NAMALWA (cell line): Measurements from ENCODE around the gene GYS1.
"Not testable (repeated sequence)": the region's sequence is repeated elsewhere in the genome, so short reads cannot be mapped to it uniquely, and the experiment has no call there.

Experiments used
- DNase-seq: peaks from one replicate; pipeline ENCODE4 v3.0.0-alpha.2; 2015; ENCODE audit warnings: low spot score

GYS1 gene

DNA sequence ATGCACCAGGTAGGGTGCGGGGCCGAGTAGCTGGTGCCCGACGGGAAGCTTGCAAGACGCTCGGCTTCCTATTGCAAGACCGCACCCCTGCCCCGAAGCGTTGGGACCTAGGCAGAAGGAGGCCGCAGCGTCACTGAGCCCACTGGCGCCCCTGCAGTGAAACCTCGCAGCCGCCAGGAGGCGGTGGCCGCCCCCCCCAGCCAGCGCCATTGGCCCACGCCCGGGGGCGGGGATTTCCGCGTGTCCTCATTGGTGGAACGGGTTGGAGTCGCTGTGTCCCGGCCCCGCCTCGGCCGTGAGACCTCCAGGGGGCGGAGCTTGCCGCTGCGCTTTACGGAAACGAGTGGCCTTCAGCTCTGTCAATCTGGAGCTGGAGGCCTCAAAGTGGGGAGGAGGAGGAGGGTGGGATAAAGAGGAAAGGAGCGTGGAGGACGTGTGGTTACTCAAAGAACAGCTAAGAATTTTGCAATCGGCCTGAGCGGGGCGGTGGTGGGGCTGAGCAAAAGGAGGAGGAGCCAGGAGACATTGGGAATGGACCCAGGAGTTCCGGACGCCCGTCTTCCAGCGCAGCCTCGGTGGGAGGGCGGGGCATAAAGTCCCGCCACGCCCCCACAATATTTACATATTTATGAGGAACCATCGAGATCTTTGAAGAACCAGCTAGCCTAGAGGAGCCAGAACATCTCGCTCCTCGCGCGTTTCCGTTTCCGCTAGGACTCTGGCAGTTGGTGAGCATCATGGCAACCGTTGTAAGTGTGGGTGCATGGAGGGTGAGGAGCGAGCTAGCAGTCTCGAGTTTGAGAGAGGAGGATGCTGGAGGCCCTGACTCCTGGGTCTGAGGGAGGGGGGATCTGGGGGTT lies at the start of gene GYS1, which contains the start of gene RUVBL2:
GYS1 (minus strand) TSS at position 135 of the 860 bp plus-strand sequence. CDS start 197 bp downstream, outside the sequence.
RUVBL2 (plus strand) TSS at position 713 of the 860 bp plus-strand sequence; CDS start at position 738, 25 bp downstream.
- peak; percentile 99 for DNase-seq

DNA sequence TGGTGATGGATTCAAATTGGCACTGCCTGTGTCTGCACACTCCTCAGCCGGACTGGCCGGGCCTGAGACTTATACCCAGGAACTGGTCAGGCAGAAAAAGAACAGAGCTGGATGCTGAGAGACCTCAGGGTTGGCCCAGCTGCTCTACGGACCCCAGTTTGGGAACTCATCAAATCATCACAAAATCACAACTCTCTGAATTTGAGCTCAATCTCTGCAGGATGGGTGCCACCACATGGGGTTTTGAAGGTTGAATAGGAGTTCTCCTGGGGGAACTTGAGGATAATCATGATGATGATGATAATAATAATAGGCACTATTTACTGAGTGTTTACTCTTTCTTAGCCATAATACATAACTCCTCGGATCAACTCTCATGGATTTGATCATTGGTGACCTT lies 49.6 kb upstream of the GYS1 start:
- DNase-seq = not testable (repeated sequence)

DNA sequence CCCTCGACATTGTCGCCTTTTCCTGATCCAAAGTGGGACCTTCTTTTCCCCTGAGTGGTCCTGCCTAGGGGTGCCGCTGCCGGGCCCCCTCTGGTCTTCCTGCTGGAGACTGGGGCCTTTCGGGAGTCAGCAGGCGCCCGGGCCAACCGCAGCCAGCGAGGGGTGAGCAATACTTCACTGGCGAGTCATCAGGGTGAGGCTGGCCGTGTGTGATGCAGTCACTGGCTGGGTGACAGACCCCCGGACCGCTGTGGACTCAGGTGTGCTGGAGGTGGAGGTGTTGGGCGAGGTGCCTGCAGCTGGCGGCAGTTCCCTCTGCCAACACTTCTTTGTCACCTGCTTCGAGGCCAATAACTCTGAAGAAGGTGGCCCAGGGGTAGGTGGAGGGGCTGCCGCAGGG lies 49.1 kb upstream of the GYS1 start:
- DNase-seq = no peak

DNA sequence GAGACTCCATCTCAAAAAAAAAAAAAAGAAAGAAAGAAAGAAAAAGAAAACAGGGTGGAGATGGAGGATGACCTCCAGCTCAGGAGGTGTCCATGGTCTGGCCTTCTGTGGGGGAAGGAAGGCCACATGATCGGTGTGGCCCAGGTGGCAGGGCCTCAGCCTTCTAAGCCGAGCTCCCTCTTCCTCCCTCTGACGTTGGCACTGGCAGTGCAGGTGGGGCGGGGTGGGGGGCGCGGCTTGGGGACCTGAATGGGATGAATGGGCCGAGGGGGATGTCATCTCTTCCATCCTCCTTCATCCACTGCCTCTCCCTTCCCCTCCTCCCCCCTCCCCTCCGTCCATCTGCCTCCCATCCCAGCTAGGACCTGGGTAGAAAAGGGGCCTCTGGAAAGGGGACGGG lies 46.6 kb upstream of the GYS1 start:
- DNase-seq = not testable (repeated sequence)

DNA sequence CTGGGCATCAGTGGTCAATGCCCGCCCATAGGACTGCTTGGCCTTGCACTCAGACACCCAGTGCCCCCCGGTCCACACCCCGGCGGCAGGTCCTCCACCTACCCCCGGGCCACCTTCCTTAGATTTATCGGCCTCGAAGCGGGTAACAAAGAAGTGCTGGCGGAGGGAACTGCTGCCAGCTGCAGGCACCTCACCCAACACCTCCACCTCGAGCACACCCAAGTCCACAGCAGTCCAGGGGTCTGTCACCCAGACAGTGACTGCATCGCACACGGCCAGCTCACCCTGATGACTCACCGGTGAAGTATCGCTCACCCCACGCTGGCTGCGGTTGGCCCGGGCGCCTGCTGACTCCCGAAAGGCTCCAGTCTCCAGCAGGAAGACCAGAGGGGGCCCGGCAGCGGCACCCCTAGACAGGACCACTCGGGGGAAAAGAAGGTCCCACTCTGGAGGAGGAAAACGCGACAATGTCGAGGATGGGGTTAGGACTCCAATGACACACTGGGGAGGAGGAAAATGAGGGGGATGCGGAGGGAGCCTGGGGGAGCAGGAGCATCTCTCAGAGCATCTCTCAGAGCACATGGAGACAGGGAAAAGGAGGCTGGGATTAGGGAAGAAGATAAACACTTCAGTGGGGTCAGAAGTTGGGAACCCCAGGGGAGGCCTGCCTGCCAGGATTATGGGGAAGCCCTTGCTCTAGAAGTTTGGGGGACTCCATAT lies 45.6 kb upstream of the GYS1 start:
- DNase-seq = not testable (repeated sequence)

DNA sequence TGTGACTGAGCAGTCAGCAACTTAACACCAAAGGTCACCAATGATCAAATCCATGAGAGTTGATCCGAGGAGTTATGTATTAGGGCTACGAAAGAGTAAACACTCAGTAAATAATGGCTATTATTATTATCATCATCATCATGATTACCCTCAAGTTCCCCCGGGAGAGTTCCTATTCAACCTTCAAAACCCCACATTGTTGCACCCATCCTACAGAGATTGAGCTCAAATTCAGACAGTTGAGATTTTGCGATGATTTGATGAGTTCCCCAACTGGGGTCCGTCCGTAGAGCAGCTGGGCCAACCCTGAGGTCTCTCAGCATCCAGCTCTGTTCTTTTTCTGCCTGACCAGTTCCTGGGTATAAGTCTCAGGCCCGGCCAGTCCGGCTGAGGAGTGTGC lies 45.0 kb upstream of the GYS1 start:
- not testable (repeated sequence) for DNase-seq

DNA sequence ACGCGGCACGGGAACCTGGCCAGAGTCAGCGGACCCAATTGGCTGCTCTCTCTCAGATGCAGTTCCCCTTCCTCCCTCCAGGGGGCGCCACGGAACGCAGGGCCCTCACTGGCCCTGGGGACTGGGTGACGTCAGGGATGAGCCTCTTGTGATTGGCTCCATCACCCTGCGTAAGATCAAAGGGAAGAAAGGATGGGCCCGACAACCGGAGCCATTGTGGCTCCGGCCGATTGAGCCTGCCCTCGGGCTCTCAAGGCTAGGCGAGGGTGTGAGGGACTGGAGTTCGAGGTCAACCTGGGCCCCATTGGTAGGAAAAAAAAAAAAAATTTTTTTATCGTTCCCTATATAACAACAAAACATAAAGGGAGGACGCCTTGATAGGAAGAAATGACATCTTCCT lies 43.7 kb upstream of the GYS1 start, which contains the start of gene CGB1:
CGB1 (minus strand) TSS at position 81 of the 400 bp plus-strand sequence. CDS start 184 bp downstream, outside the sequence.
- DNase-seq = peak; percentile 75

DNA sequence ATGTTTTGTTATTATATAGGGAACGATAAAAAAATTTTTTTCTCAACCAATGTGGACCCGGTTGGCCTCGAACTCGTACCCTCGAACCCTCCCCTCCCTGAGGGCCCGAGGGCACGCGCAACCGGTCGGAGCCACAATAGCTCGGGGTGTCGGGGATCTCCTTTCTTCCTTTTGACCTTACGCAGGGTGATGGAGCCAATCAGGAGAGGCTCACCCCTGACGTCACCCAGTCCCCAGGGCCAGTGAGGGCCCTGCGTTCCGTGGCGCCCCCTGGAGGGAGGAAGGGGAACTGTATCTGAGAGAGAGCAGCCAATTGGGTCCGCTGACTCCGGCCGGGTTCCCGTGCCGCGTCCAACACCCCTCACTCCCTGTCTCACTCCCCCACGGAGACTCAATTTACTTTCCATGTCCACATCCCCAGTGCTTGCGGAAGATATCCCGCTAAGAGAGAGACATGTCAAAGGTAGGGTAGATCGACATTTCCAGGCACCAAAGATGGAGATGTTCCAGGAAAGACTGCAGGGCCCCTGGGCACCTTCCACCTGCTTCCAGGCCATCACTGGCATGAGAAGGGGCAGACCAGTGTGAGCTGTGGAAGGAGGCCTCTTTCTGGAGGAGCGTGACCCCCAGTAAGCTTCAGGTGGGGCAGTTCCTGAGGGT lies 38.7 kb upstream of the GYS1 start, which contains the start of gene CGB2:
CGB2 (plus strand) TSS at position 249 of the 660 bp plus-strand sequence; CDS start at position 455, 206 bp downstream.
- DNase-seq = peak; percentile 51

DNA sequence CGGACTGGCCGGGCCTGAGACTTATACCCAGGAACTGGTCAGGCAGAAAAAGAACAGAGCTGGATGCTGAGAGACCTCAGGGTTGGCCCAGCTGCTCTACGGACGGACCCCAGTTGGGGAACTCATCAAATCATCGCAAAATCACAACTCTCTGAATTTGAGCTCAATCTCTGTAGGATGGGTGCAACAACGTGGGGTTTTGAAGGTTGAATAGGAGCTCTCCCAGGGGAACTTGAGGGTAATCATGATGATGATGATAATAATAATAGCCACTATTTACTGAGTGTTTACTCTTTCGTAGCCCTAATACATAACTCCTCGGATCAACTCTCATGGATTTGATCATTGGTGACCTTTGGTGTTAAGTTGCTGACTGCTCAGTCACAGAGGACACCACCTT lies 37.2 kb upstream of the GYS1 start:
- not testable (repeated sequence) for DNase-seq

DNA sequence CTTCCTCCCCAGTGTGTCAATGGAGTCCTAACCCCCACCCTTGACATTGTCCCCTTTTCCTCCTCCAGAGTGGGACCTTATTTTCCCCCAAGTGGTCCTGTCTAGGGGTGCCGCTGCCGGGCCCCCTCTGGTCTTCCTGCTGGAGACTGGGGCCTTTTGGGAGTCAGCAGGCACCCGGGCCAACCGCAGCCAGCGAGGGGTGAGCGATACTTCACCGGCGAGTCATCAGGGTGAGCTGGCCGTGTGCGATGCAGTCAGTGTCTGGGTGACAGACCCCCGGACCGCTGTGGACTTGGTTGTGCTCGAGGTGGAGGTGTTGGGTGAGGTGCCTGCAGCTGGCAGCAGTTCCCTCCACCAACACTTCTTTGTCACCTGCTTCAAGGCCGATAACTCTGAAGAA lies 36.6 kb upstream of the GYS1 start:
- not testable (repeated sequence) for DNase-seq

DNA sequence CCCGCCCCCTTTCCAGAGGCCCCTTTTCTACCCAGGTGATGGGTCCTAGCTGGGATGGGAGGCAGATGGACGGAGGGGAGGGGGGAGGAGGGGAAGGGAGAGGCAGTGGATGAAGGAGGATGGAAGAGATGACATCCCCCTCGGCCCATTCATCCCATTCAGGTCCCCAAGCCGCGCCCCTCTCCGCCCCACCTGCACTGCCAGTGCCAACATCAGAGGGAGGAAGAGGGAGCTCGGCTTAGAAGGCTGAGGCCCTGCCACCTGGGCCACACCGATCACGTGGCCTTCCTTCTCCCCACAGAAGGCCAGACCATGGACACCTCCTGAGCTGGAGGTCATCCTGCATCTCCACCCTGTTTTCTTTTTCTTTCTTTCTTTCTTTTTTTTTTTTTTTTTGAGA lies 35.6 kb upstream of the GYS1 start:
- not testable (repeated sequence) for DNase-seq

DNA sequence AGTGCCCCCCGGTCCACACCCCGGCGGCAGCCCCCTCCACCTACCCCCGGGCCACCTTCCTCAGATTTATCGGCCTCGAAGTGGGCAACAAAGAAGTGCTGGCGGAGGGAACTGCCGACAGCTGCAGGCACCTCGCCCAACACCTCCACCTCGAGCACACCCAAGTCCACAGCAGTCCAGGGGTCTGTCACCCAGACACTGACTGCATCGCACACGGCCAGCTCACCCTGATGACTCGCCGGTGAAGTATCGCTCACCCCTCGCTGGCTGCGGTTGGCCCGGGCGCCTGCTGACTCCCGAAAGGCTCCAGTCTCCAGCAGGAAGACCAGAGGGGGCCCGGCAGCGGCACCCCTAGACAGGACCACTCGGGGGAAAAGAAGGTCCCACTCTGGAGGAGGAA lies 32.5 kb upstream of the GYS1 start:
- DNase-seq = not testable (repeated sequence)

DNA sequence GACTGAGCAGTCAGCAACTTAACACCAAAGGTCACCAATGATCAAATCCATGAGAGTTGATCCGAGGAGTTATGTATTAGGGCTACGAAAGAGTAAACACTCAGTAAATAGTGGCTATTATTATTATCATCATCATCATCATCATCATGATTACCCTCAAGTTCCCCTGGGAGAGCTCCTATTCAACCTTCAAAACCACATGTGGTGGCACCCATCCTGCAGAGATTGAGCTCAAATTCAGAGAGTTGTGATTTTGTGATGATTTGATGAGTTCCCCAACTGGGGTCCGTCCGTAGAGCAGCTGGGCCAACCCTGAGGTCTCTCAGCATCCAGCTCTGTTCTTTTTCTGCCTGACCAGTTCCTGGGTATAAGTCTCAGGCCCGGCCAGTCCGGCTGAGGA lies 32.0 kb upstream of the GYS1 start:
- not testable (repeated sequence) for DNase-seq

DNA sequence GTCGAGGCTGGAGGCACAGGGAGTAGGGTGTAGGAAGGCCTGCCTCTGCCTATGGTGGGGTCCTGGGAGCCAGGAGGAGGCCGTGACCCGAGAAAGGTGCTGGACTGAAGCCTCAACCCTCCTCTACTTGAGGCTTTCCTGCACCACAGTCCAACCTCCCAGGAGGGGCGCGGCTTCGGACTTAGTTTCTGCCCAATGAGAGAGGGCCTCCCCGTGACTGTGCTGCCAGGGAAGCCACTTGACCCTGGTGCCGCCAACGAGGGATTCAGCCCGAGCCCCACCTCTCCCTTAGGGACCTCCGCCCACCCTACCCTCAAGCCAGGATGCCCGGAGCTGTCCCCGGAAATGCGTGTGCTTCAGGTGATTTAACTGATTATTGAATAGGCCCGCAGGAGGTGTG lies 31.1 kb upstream of the GYS1 start, which contains the start of gene CGB3:
CGB3 (minus strand) TSS at position 101 of the 400 bp plus-strand sequence. CDS start 362 bp downstream, outside the sequence.
- not testable (repeated sequence) for DNase-seq

DNA sequence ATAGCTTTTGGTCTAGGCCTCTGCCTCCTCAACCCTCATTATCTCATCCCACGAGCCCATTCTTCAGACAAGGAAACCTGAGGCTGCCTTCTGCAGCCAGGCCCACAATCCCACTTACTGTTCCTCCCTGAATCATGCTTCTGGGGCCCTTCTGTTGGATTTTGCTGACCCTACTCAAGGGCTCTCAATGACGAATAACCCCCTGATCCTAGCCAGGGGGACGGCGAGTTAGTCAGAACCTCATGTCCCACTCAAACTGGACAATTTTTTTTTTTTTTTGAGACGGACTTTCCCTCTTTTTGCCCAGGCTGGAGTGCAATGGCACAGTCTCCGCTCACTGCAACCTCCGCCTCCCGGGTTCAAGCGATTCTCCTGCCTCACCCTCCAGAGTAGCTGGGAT lies 29.0 kb upstream of the GYS1 start:
- DNase-seq = no peak

DNA sequence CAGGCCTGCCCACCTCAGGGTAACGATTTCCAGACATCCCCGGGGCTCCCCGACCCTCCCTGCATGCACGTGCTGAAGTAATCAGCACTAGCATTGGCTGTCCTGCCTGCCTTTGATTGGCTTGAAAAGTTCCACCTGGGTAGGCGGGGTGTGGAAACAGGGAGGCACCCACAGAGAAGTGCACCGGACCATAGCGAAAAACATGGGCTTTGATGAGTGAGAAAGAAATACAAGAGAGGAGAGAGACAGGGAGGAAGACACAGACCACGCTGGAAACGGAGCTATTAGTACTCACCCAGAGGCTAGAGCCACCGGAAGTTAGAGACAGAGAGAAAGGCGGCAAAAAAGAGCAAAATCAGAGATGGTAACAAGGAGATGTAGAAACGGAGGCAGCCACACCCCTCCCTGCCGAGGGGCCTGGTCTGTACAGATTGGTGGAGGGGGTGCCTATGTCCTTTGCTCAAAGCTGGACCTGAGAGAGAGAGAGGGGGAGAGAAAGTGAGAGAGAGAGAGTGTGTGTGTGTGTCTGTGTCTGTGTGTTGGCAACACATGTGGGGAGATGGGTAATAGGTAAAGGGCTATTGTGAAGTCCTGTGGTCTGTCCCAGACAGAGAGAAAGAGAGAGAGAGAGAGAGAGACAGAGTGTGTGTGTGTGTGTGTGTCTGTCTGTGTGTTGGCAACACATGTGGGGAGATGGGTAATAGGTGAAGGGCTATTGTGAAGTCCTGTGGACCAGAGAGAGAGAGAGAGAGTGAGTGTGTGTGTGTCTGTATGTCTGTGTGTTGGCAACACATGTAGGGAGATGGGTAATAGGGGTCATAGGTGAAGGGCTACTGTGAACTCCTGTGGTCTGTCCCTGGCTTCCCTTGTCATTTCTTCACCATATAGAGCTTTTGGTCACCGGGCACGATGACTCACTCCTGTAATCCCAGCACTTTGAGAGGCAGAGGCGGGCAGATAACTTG lies 28.1 kb upstream of the GYS1 start:
- DNase-seq = peak; percentile 45

DNA sequence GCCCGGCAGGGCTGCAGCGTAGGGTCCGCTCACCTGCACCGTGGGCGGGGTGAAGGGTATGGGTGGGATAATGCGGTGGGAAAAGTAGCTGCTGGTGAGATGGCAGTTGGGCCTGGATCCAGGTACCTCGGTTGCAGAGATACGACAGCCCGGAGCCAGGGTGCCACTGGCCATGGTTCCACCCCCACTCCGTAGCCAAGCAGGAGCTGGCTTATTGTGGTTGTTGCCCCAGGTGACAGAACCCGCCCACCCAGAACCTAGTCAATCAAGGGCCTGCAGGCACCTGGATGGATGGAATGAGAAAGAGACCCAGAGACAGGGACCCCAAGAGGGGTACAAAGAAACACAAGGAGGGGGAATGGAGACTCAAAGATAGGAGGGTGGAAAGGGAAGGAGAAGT lies 27.2 kb upstream of the GYS1 start:
- DNase-seq = no peak

DNA sequence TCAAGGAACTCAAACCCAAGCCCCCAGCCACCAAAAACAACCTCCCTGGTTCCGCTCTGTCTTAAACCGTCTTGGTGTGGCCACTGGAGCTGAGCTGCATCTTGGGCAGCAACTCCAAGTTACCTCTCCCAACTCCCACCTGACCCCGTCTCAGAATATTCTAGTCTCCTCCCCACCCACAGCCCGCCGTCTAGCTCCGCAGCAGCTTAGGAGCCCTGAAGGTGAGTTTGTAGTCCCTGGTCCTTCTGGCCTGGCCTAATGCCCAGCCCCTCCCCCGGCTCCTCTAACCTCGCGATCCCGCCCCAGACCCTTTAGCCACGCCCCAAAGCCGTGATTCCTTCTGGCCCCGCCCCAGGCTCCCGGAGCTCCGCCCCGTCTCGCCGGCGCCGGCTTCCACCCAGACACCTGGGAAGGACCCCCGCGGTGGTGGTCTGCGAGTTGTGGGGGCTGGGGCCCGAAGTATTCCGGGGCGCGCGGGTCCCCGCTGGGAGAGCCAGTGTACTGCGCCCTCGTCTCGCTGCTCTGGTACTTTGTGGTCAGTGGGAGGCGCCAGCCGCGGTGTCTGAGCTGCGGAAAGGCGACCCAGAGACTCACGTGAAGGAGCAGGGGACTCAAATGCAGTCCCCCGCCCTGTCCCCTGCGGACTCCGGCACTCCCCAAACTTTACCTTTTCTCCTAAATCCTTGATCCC lies 26.3 kb upstream of the GYS1 start:
- peak; percentile 41 for DNase-seq

DNA sequence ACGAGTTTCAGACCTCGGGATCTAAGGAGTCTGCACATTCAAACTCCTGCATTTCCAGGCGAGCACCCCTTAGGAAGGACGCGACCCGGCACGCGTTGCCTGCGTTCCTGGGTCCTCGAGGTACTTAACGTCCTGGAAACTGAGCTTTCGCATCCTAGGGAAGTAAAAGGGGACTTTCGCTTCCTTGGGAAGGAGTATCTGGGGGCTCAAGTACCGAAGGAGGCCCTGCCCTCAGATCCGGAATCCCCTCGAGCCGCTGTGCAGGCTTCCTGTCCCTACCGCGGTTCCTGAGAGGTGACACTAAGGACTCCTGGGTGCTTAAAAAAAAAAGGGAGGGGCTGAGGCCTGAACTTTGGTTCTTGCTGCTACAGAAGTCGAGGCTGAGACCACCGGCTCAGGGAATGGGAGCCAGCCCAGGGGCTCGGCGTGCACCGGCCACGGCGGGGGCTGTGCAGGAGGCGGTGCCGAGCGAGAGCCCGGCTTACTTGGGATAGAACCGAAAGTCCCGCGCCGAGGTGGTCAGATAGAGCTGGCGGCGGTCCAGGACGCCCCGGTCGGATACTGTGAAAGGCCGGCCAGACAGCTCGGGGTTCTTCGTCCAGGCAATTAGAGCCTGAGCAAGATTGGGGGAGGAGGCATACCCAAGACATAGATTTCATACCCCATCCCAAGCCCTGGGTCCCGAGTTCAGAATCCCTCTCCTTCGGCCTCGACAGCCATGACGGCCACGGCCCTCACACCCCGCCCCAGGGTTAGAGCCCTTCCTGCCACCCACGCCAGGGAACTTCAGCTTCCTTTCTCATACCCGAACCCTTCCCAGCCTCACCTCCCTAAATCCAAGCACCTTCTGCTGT lies 25.5 kb upstream of the GYS1 start:
- DNase-seq = not testable (repeated sequence)
